Heart right ventricle (tissue), 16 donors: ENCODE measurements around the gene GRM5. TPM values are rescaled to one million over a fixed set of nuclear protein-coding genes. Genes with fewer than 3 reads are reported as not detected.

Experiments
- ATAC-seq, 8 donors: fragments of 200-7000 bp; cut with Tn5 transposase; one replicate each; pipeline ENCODE4 v1.9.1; 2020; ENCODE audit warnings: mild to moderate bottlenecking in 8 of 8, moderate library complexity in 8 of 8, moderate number of reproducible peaks in 1 of 8
- DNase-seq, 2 donors: peaks; one replicate each; pipeline ENCODE4 v3.0.0-alpha.2; 2020
- H3K27ac ChIP-seq, 10 donors: fragments of 200-600 bp; sonication (generic) in 2 of 10; one replicate each; pipeline versions ENCODE4 v1.5.0 to v1.8.0; 2020 to 2022; ENCODE audit warnings: mild to moderate bottlenecking in 3 of 10
- H3K27me3 ChIP-seq, 7 donors: fragments of 200-600 bp; one replicate each; pipeline ENCODE4 v1.8.0; 2021 to 2022; ENCODE audit warnings: mild to moderate bottlenecking in 2 of 7
- H3K36me3 ChIP-seq, 9 donors: fragments of 200-600 bp; sonication (generic) in 1 of 9; one replicate each; pipeline versions ENCODE4 v1.5.0 to v1.8.0; 2020 to 2022; ENCODE audit warnings: mild to moderate bottlenecking in 2 of 9
- H3K4me1 ChIP-seq, 9 donors: fragments of 200-600 bp; sonication (generic) in 1 of 9; one replicate each; pipeline versions ENCODE4 v1.5.0 to v1.8.0; 2020 to 2022; ENCODE audit warnings: mild to moderate bottlenecking in 4 of 9
- H3K4me3 ChIP-seq, 10 donors: fragments of 200-600 bp; sonication (generic) in 2 of 10; one replicate each; pipeline versions ENCODE4 v1.5.0 to v1.8.0; 2020 to 2022; ENCODE audit warnings: mild to moderate bottlenecking in 7 of 10, moderate library complexity in 2 of 10
- H3K9me3 ChIP-seq, 11 donors: fragments of 200-600 bp in 10 of 11; sonication (generic) in 2 of 11; one replicate each; pipeline versions ENCODE4 v1.5.0 to v1.8.0; 2013 to 2022; ENCODE audit warnings: mild to moderate bottlenecking in 2 of 11, control low read depth in 1 of 11, moderate library complexity in 1 of 11
- CTCF ChIP-seq, 9 donors: fragments of 200-600 bp; sonication (generic) in 2 of 9; IDR thresholded peaks; one replicate each; pipeline versions ENCODE4 v1.5.0 to v1.8.0; 2021 to 2022; ENCODE audit warnings: antibody characterized with exemption in 9 of 9, mild to moderate bottlenecking in 5 of 9, moderate library complexity in 1 of 9
- WGBS, 2 donors: extraction: QIAGEN DNeasy Blood & Tissue Kit; methylation state at CpG; one replicate each; pipeline ENCODE4 v1.1.7; 2013; ENCODE audit warnings: inconsistent platforms in 1 of 2; 5-methylcytosine and 5-hydroxymethylcytosine counted together
- intact Hi-C, 10 donors: fragments of 100-400 bp; cut with DNase I; formaldehyde crosslinking; loops; one replicate each; pipeline versions ENCODE4 v1.11.1 to v1.14.2; 2022
- polyA plus RNA-seq, 2 donors: library from polyadenylated mRNA; stranded (reverse); fragments of 200-250 nt; gene quantifications; one replicate each; pipeline ENCODE4 v1.2.3, GENCODE V29; 2013
- total RNA-seq, 10 donors: library from RNA; stranded (reverse); fragmentation: NEBNext Ultra II Directional in 3 of 10; extraction: Animal tissue kit (Norgen Biotek cat#: 25700) in 3 of 10; gene quantifications; one replicate each; pipeline versions ENCODE4 v1.2.1 to v1.2.4, GENCODE V29; 2021 to 2023
- donor health status: Arrhythmogenic right ventricular cardiomyopathy.
- donor health status: ischemic (EF 13 %, LVEDD 7.1; RV severe dilation, severe dysfunction).
- donor health status: healthy with polysubstance abuse.
- donor health status: DM: no; HTN: yes; CAD: no.
- donor health status: DM: no; HTN: no; CAD: no.
- donor health status: ischemic (EF 25% LVEDD 6.9; RV normal size, moderate dysfunction).
- donor health status: ischemic (EF 25% LVEDD 5.7; RV mildly dilated, moderate dysfunction).
- donor health status: healthy.
- donor health status: DM: yes; HTN: yes; CAD: no.
- donor health status: Ischemic cardiomyopathy.
- donor health status: ischemic (EF 35%, LVEDD 5.7; RV mildly dilated, moderate dysfunction).
- donor health status: nonischemic (EF 11% LVEDD 7.7; RV severe dilation, severe dysfunction).
- donor health status: DM: yes; HTN: yes; CAD: no.
- donor health status: PGD.
- donor health status: ischemic (EF 29% LVEDD 5.4; RV normal size, mild dysfunction).
- donor health status: nonischemic (EF 23%, LVEDD 6.1; RV moderate dilation, normal function).

GRM5 gene
- total and polyA plus RNA-seq, 12 donors, result 0.01 to 0.09 (median 0.04) TPM; not detected in 8

DNA sequence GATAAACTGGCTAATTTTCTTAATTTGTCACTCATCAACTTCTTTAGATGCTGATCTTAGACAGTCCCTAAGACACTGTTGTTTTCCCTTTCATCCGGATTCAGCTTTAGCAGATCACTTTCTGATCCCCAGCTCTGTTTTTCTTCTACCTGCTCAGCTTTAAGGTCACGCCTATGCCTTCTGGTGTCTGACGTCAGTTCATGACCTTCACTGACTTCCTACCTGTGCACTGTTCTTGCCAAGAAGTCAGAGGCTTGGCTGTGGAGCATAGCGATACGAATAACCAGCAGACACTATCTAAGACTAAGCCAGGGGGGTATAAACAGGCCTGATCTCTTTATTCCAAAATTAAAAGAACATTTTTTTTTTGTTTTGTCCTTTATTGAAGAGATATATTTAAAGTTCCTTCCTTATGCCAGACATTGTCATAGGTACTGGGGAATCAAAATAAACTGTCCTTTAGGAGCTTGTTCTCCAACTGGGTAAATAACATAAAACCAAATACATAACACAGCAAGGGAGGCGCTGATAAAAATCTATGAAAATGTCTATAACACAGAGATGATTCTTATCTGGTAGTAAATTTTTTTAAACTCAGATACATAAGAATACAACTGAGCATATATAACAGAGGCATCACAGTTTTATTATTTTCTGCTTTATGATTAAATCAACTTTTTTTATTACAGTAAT, 376.1 kb downstream of the GRM5 start:
- Histone ChIP-seq H3K36me3 (no peaks in the 10 kb centered on the region), H3K4me3 (no peak overlapping the region), H3K9me3 (peaks cover 0 to 9% (median 0%) of the 10 kb centered on the region in 11 donors), H3K27ac (no peak overlapping the region), H3K4me1 (no peaks in the 10 kb centered on the region), H3K27me3 (no peaks in the 10 kb centered on the region)
- no peak for ATAC-seq
- DNase-seq, result no peak
- no peak for TF ChIP-seq CTCF (IDR thresholded peaks at IDR 0.05)
- intact Hi-C loops, result no loop called here
- WGBS, 2 donors, result 72 to 75% methylated on average over 6 of the region's 6 CpGs

- DNase-seq, result no peak
- no peak for TF ChIP-seq CTCF (IDR thresholded peaks at IDR 0.05)
- H3K4me1 ChIP-seq, result no peaks in the 10 kb centered on the region
- peaks cover 0 to 12% (median 0%) of the 10 kb centered on the region in 11 donors for H3K9me3 ChIP-seq
- WGBS, 2 donors, result 41 to 84% methylated on average over 1 of the region's 1 CpG
- H3K36me3 ChIP-seq, result no peaks in the 10 kb centered on the region
- H3K27ac ChIP-seq, result no peak overlapping the region
- ATAC-seq, result no peak
- H3K27me3 ChIP-seq, result no peaks in the 10 kb centered on the region
- intact Hi-C loops, result no loop called here
- H3K4me3 ChIP-seq, result no peak overlapping the region
Measured at GRCh38 chr11:88683024-88683423, 382.8 kb downstream of the GRM5 start.

GRCh38 chr11:88680806-88681205, 385.0 kb downstream of the GRM5 start:
- Histone ChIP-seq H3K9me3 (peaks cover 0 to 12% (median 0%) of the 10 kb centered on the region in 11 donors), H3K4me3 (no peak overlapping the region), H3K36me3 (no peaks in the 10 kb centered on the region), H3K27ac (no peak overlapping the region), H3K4me1 (no peaks in the 10 kb centered on the region), H3K27me3 (no peaks in the 10 kb centered on the region)
- ATAC-seq (no peak), DNase-seq (no peak)
- TF ChIP-seq CTCF (IDR thresholded peaks at IDR 0.05), result no peak
- WGBS, 2 donors, result 74 to 91% methylated on average over 1 of the region's 1 CpG
- intact Hi-C loops, result no loop called here

- Histone ChIP-seq H3K4me1 (no peaks in the 10 kb centered on the region), H3K27ac (no peak overlapping the region), H3K27me3 (no peaks in the 10 kb centered on the region), H3K4me3 (no peak overlapping the region), H3K36me3 (no peaks in the 10 kb centered on the region), H3K9me3 (peaks cover 0 to 4% (median 0%) of the 10 kb centered on the region in 11 donors)
- intact Hi-C loops, result no loop called here
- ATAC-seq (no peak), DNase-seq (no peak)
- WGBS, 2 donors, result 65 to 82% methylated on average over 1 of the region's 1 CpG
- no peak for TF ChIP-seq CTCF (IDR thresholded peaks at IDR 0.05)
Measured at GRCh38 chr11:88666364-88666763, 399.4 kb downstream of the GRM5 start.
